ENCODE measurements around the gene LLGL2.
"Not testable (repeated sequence)": the region's sequence is repeated elsewhere in the genome, so short reads cannot be mapped to it uniquely, and the experiment has no call there.

The LLGL2 gene

DNA sequence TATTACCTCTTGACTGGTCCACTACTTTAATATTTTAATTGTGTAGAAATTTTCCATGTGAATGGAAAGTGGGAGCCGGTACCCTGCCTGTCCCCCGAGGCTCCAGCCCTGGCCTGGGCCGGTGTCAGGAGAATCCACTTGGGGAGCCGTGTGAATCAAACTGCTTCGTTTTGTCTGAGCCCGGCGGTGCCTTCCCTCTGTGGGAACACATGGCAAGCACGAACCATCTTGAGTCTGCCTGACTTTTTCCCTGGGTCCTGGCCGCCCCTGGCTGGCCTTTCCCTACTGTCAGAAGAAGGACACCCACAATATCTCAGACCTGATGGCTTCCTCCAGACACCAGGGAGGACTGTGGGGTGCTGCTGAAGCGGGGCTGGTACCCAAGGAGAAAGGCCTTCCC, 49.7 kb downstream of the LLGL2 start:
- Histone ChIP-seq H3K9me3 (ENCODE audit: control insufficient read depth in 1 of 2, low read length in 2 of 2) (no peaks in the 10 kb centered on the region), H3K27ac (ENCODE audit: low read length) (no peak overlapping the region), H3K4me1 (ENCODE audit: control insufficient read depth in 1 of 2, insufficient read depth in 2 of 2, low read length in 2 of 2) (no peaks in the 10 kb centered on the region), H3K36me3 (ENCODE audit: control insufficient read depth in 1 of 2, insufficient read depth in 2 of 2, low read length in 2 of 2) (no peaks in the 10 kb centered on the region), H3K27me3 (ENCODE audit: low read depth, low read length) (no peaks in the 10 kb centered on the region), H3K4me3 (ENCODE audit: low read depth in 1 of 2, low read length in 2 of 2) (no peak overlapping the region)

DNA sequence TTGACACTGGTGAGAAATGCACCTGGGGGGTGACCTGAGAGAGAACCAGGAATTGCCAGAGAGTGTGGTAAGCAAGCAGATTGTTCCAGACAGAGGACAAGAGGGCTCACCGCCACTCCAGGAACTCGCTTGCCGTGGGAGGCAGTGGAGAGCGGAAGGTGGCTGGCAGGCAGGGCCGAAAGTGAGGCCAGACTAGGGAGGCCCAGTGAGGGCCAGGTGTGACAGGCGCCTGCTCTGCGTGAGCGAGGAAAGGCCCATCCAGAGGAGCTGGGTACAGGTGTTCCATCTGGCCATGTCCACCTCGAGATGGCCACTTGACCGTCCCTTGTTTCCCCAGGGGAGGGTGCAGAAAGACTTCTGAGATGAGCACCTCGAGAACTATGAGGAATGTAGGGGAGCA, 50.2 kb downstream of the LLGL2 start:
- H3K4me1 ChIP-seq (ENCODE audit: control insufficient read depth in 1 of 2, insufficient read depth in 2 of 2, low read length in 2 of 2): no peaks in the 10 kb centered on the region
- no peaks in the 10 kb centered on the region for H3K27me3 ChIP-seq (ENCODE audit: low read depth, low read length)
- no peaks in the 10 kb centered on the region for H3K36me3 ChIP-seq (ENCODE audit: control insufficient read depth in 1 of 2, insufficient read depth in 2 of 2, low read length in 2 of 2)
- H3K27ac ChIP-seq (ENCODE audit: low read length): no peak overlapping the region
- H3K4me3 ChIP-seq (ENCODE audit: low read depth in 1 of 2, low read length in 2 of 2): no peak overlapping the region
- no peaks in the 10 kb centered on the region for H3K9me3 ChIP-seq (ENCODE audit: control insufficient read depth in 1 of 2, low read length in 2 of 2)

DNA sequence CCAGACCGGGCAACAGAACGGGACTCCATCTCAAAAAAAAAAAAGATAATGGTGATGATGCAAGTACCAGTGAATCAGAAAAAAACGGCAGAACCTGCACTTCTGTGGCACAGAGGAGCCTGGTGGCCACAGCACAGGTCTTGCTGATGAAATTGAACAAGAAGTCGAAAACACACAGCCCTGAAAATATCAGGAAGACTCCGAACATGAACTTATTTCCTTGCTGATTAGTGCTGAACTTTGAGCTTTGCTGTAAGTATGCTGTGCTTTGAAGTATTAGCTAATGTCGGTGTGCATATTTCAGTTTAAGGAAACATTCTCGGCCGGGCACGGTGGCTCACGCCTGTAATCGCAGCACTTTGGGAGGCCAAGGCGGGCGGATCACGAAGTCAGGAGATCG, 51.2 kb downstream of the LLGL2 start:
- Histone ChIP-seq H3K4me1 (ENCODE audit: control insufficient read depth in 1 of 2, insufficient read depth in 2 of 2, low read length in 2 of 2) (no peaks in the 10 kb centered on the region), H3K36me3 (ENCODE audit: control insufficient read depth in 1 of 2, insufficient read depth in 2 of 2, low read length in 2 of 2) (no peaks in the 10 kb centered on the region), H3K27ac (ENCODE audit: low read length) (no peak overlapping the region), H3K4me3 (ENCODE audit: low read depth in 1 of 2, low read length in 2 of 2) (no peak overlapping the region), H3K9me3 (ENCODE audit: control insufficient read depth in 1 of 2, low read length in 2 of 2) (no peaks in the 10 kb centered on the region), H3K27me3 (ENCODE audit: low read depth, low read length) (no peaks in the 10 kb centered on the region)

DNA sequence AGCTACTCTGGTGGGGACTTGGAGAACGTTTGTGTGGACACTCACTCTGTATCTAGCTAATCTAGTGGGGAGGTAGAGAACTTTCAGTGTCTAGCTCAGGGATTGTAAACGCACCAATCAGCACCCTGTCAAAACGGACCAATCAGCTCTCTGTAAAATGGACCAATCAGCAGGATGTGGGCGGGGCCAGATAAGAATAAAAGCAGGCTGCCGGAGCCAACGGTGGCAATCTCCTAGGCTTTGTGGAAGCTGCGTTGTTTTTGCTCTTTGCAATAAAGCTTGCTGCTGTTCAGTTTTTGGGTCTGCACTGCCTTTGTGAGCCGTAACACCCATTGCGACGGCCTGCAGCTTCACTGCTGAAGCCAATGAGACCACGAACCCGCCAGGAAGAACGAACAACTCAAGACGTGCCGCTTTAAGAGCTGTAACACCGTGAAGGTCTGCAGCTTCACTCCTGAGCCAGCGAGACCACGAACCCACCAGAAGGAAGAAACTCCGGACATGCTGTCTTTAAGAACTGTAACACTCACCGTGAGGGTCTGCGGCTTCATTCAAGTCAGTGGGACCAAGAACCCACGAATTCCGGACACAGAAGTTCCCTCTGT, 55.7 kb downstream of the LLGL2 start:
- H3K4me3 ChIP-seq (ENCODE audit: low read depth in 1 of 2, low read length in 2 of 2); H3K9me3 ChIP-seq (ENCODE audit: control insufficient read depth in 1 of 2, low read length in 2 of 2); H3K36me3 ChIP-seq (ENCODE audit: control insufficient read depth in 1 of 2, insufficient read depth in 2 of 2, low read length in 2 of 2); H3K27ac ChIP-seq (ENCODE audit: low read length); H3K4me1 ChIP-seq (ENCODE audit: control insufficient read depth in 1 of 2, insufficient read depth in 2 of 2, low read length in 2 of 2); H3K27me3 ChIP-seq (ENCODE audit: low read depth, low read length): not testable (repeated sequence)

DNA sequence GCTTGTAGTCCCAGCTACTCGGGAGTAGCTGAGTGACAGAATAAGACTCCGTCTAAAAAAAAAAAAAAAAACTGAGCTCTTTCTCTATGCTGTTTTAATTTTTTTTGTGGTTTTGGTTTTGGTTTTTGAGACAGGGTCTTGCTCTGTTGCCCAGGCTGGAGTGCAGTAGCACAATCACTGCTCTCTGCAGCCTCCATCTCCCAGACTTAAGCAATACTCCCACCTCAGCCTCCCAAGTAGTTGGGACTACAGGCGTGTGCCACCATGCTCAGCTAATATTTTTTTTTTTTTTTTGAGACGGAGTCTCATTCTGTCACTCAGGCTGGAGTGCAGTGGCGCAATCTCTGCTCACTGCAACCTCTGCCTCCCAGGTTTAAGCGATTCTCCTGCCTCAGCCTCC, 57.7 kb downstream of the LLGL2 start:
- not testable (repeated sequence) for H3K4me1 ChIP-seq (ENCODE audit: control insufficient read depth in 1 of 2, insufficient read depth in 2 of 2, low read length in 2 of 2); H3K4me3 ChIP-seq (ENCODE audit: low read depth in 1 of 2, low read length in 2 of 2); H3K9me3 ChIP-seq (ENCODE audit: control insufficient read depth in 1 of 2, low read length in 2 of 2); H3K27ac ChIP-seq (ENCODE audit: low read length); H3K27me3 ChIP-seq (ENCODE audit: low read depth, low read length); H3K36me3 ChIP-seq (ENCODE audit: control insufficient read depth in 1 of 2, insufficient read depth in 2 of 2, low read length in 2 of 2)

DNA sequence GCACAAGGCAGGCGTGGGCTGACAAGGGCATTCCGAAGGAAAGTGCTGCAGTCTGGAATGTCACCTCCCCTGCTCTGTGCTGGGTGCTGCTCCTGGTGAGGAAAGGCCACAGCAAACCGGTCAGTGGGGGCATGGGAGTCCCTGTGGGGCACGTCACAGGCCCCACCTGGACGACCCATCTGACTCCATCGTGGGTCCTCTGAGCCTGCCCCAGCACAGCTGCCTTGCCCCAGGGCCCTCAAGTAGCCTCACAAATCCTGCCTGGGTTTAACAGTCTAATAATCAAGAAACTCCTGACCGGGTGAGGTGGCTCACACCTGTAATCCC, 59.3 kb downstream of the LLGL2 start:
- Histone ChIP-seq H3K9me3 (ENCODE audit: control insufficient read depth in 1 of 2, low read length in 2 of 2) (no peaks in the 10 kb centered on the region), H3K36me3 (ENCODE audit: control insufficient read depth in 1 of 2, insufficient read depth in 2 of 2, low read length in 2 of 2) (no peaks in the 10 kb centered on the region), H3K4me3 (ENCODE audit: low read depth in 1 of 2, low read length in 2 of 2) (no peak overlapping the region), H3K27ac (ENCODE audit: low read length) (no peak overlapping the region), H3K27me3 (ENCODE audit: low read depth, low read length) (no peaks in the 10 kb centered on the region), H3K4me1 (ENCODE audit: control insufficient read depth in 1 of 2, insufficient read depth in 2 of 2, low read length in 2 of 2) (peaks cover 0 to 9% of the 10 kb centered on the region in 2 donors)

DNA sequence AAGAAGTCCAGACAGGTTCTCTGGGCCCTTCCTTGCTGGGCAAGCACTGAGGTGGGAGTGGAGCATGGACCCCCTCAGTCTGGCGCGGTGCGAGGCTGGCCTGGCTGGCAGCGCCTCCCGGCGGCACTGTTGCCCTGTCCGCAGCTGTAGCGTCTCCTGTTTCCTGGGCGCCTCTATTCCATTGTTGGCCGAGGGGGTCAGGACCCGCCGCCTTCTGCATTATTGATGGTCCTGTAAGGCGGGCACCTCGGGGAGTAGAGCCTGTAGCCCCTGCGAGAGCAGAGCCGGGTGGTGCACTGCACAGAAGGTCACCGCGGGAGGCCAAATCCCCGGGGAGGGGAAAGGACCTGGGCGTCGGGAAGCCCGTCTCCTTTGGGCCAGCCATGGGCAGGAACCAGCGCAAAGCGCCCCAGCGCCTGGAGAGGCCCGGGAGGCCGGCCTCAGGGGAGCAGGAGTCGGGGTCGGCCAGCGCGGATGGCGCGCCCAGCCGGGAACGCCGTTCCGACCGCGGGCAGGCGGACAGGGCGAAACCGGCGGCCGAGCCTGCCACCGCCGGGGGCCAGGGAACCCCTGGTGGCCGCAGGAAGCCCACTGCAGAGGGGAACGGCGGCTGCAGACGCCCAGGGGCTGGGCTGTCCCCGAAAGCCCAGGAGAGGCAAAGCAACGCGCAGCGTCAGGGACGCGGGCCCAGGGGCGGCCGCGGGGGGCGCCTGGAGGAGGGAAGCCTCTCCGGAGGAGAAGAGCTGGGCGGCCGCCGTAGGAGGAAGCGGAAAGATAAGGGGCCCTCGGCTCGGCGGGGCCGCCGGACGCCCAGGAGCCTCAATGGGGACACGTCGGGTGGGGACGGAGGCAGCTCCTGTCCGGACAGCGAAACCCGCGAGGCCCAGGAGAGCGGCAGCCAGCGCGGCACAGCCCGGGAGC, 62.4 kb downstream of the LLGL2 start, which contains the start of gene MYO15B:
TSS of gene MYO15B (plus strand) at position 126 of the 921 bp plus-strand sequence. CDS start at position 384, 258 bp downstream.
- Histone ChIP-seq H3K9me3 (ENCODE audit: control insufficient read depth in 1 of 2, low read length in 2 of 2) (no peaks in the 10 kb centered on the region), H3K4me3 (ENCODE audit: low read depth in 1 of 2, low read length in 2 of 2) (peak within 1 kb of the TSS; percentile 37 to 68), H3K4me1 (ENCODE audit: control insufficient read depth in 1 of 2, insufficient read depth in 2 of 2, low read length in 2 of 2) (peaks cover 0 to 16% of the 10 kb centered on the region in 2 donors), H3K27me3 (ENCODE audit: low read depth, low read length) (no peaks in the 10 kb centered on the region), H3K27ac (ENCODE audit: low read length) (peak within 1 kb of the TSS; percentile 23), H3K36me3 (ENCODE audit: control insufficient read depth in 1 of 2, insufficient read depth in 2 of 2, low read length in 2 of 2) (no peaks in the 10 kb centered on the region)

DNA sequence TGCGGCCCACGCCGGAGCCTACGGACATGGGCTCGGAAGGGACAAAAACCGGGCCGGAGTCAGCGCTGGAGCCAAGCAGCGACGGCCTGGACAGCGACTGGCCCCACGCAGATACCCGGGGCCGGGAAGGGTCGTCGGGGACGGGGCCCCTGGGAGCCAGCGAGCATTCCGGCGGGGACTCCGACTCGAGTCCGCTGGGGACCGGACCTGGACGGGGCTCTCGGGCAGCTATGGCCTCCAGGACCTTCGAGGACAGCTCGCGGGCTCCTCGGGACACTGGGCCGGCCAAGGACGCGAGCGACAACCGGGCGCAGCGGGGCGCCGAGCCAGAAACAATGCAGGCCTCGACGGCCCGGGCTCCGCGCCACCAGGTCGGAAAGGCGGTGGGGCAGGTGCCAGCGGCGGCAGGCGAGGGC, 63.1 kb downstream of the LLGL2 start:
- Histone ChIP-seq H3K9me3 (ENCODE audit: control insufficient read depth in 1 of 2, low read length in 2 of 2) (no peaks in the 10 kb centered on the region), H3K36me3 (ENCODE audit: control insufficient read depth in 1 of 2, insufficient read depth in 2 of 2, low read length in 2 of 2) (no peaks in the 10 kb centered on the region), H3K4me1 (ENCODE audit: control insufficient read depth in 1 of 2, insufficient read depth in 2 of 2, low read length in 2 of 2) (peaks cover 0 to 16% of the 10 kb centered on the region in 2 donors), H3K27ac (ENCODE audit: low read length) (no peak overlapping the region), H3K4me3 (ENCODE audit: low read depth in 1 of 2, low read length in 2 of 2) (peak overlapping the region in 1 of 2 donors; percentile 68), H3K27me3 (ENCODE audit: low read depth, low read length) (no peaks in the 10 kb centered on the region)

DNA sequence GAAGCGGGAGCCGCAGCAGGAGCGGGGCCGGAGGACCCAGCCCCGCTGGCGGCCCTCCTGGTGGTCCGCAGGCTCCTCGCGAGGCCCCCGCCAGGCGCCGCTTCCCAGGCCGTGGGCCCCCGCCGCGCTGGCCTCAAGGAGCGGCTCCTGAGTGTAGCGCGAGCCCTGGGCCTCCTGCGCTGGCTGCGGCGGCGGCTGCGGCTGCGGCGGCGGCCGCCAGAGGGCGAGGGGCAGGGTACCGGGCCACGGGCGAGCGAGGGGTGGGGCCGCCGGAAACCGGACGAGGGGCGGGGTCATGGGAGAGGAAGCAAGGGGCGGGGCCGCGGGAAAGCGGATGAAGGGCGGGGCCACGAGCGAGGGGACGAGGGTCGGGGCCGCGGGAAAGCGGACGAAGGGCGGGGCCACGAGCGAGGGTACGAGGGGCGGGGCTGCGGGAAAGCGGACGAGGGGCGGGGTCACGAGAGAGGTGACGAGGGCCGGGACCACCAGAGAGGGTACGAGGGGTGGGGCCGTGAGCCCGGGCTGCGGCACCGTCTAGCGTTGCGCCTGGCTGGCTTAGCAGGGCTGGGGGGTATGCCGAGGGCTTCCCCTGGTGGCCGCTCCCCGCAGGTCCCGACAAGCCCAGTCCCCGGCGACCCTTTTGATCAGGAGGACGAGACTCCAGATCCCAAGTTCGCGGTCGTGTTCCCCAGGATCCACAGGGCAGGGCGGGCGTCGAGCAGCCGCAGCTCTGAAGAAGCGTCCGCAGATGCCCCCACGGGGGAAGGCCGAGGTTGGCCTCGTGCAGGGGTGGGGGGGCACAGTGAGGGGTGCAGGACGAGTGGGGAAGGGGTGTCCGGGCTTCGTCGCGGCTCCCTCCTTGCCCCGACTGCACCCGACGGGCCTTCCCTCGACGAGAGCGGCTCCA, 63.8 kb downstream of the LLGL2 start:
- Histone ChIP-seq H3K27ac (ENCODE audit: low read length) (no peak overlapping the region), H3K4me1 (ENCODE audit: control insufficient read depth in 1 of 2, insufficient read depth in 2 of 2, low read length in 2 of 2) (peaks cover 0 to 16% of the 10 kb centered on the region in 2 donors), H3K4me3 (ENCODE audit: low read depth in 1 of 2, low read length in 2 of 2) (peak overlapping the region in 1 of 2 donors; percentile 68), H3K36me3 (ENCODE audit: control insufficient read depth in 1 of 2, insufficient read depth in 2 of 2, low read length in 2 of 2) (no peaks in the 10 kb centered on the region), H3K27me3 (ENCODE audit: low read depth, low read length) (no peaks in the 10 kb centered on the region), H3K9me3 (ENCODE audit: control insufficient read depth in 1 of 2, low read length in 2 of 2) (no peaks in the 10 kb centered on the region)

DNA sequence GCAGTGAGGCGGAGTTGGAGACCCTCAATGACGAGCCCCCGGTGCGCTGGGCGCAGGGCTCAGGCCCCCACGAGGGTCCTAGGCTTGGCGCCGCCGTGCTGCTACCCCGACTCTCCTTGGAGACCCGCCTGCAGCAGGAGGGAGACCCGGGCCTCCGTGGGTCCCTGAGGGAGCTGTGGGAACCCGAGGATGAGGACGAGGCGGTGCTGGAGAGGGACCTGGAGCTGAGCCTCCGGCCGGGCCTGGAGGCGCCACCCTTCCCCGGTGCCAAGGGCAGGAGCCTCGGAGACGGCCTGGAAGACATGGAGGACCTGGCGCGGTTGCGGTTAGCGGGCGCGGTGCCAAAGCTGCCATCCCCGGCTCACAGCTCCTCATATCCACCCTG, 64.4 kb downstream of the LLGL2 start:
- no peaks in the 10 kb centered on the region for H3K27me3 ChIP-seq (ENCODE audit: low read depth, low read length)
- H3K9me3 ChIP-seq (ENCODE audit: control insufficient read depth in 1 of 2, low read length in 2 of 2): no peaks in the 10 kb centered on the region
- H3K36me3 ChIP-seq (ENCODE audit: control insufficient read depth in 1 of 2, insufficient read depth in 2 of 2, low read length in 2 of 2): no peaks in the 10 kb centered on the region
- peaks cover 0 to 16% of the 10 kb centered on the region in 2 donors for H3K4me1 ChIP-seq (ENCODE audit: control insufficient read depth in 1 of 2, insufficient read depth in 2 of 2, low read length in 2 of 2)
- no peak overlapping the region for H3K27ac ChIP-seq (ENCODE audit: low read length)
- H3K4me3 ChIP-seq (ENCODE audit: low read depth in 1 of 2, low read length in 2 of 2): peak overlapping the region in 1 of 2 donors; percentile 68

DNA sequence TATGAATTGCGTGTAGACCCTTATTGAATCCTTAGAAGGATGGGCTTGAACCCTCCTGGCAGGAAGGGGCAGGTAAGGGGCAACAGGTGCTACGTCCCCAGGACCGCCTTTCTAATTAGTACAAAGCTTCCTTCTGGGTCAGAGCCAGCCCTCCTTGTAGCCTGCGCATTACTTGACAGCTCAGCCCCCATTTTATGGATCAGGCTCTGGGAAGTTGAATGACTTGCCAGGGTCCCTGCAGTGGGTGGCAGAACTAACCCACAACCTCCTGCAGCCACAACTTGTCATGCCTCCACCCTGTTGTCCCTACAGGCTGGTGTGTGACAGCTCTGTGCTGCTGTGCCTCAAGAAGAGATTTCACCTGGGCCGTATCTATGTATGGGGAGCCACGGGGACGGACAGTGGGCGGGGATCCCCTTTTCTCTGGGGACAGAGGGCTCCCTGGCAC, 64.8 kb downstream of the LLGL2 start:
- Histone ChIP-seq H3K9me3 (ENCODE audit: control insufficient read depth in 1 of 2, low read length in 2 of 2) (no peaks in the 10 kb centered on the region), H3K27ac (ENCODE audit: low read length) (no peak overlapping the region), H3K27me3 (ENCODE audit: low read depth, low read length) (no peaks in the 10 kb centered on the region), H3K36me3 (ENCODE audit: control insufficient read depth in 1 of 2, insufficient read depth in 2 of 2, low read length in 2 of 2) (no peaks in the 10 kb centered on the region), H3K4me3 (ENCODE audit: low read depth in 1 of 2, low read length in 2 of 2) (peak overlapping the region in 1 of 2 donors; percentile 68), H3K4me1 (ENCODE audit: control insufficient read depth in 1 of 2, insufficient read depth in 2 of 2, low read length in 2 of 2) (peaks cover 0 to 16% of the 10 kb centered on the region in 2 donors)
